Prostate gland (tissue), 2 donors: ENCODE results near the gene ZNF423.

Source experiments
- POLR2A ChIP-seq: fragments of 450-650 bp; IDR thresholded peaks from one replicate; pipeline ENCODE4 v1.6.1; 2016; ENCODE audit warnings: antibody characterized with exemption, mild to moderate bottlenecking
- TF ChIP-seq, protein P1 (sequence below), 4 experiments: fragments of 200-600 bp in 2 of 4; fragments of 450-650 bp in 2 of 4; sonication (generic) in 2 of 4; IDR thresholded peaks; 1 replicate in 3 of 4; 2 replicates in 1 of 4; pipeline ENCODE4 v1.5.1; 2016 to 2019; ENCODE audit warnings: antibody characterized with exemption in 4 of 4, mild to moderate bottlenecking in 2 of 4, moderate library complexity in 2 of 4

DNA sequence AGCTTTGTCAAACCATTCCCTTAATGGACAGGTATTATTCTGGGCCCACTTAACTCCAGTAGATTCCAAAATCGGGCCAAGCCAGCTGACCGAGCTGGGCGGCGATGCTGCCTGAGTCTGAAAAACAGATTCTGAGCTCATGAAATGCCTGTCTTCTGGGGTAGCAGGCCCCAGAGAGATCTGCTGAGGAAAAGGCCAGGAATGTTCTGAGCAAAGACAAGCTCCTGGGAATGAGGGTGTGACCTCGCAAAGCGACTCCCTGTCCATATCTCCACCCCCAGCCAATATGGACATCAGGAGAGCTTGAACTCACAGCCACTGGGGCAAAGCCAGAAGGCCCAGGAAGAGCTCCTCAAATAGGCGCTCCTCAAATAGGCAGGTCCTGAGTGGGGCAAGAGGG lies 23.7 kb downstream of the ZNF423 start:
- TF ChIP-seq, protein P1, sequence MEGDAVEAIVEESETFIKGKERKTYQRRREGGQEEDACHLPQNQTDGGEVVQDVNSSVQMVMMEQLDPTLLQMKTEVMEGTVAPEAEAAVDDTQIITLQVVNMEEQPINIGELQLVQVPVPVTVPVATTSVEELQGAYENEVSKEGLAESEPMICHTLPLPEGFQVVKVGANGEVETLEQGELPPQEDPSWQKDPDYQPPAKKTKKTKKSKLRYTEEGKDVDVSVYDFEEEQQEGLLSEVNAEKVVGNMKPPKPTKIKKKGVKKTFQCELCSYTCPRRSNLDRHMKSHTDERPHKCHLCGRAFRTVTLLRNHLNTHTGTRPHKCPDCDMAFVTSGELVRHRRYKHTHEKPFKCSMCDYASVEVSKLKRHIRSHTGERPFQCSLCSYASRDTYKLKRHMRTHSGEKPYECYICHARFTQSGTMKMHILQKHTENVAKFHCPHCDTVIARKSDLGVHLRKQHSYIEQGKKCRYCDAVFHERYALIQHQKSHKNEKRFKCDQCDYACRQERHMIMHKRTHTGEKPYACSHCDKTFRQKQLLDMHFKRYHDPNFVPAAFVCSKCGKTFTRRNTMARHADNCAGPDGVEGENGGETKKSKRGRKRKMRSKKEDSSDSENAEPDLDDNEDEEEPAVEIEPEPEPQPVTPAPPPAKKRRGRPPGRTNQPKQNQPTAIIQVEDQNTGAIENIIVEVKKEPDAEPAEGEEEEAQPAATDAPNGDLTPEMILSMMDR (IDR thresholded peaks at IDR 0.05), result no peak
- no peak for TF ChIP-seq POLR2A
